Testis (tissue), 3 donors: ENCODE results near the gene CUX1. TPM values are rescaled to one million over a fixed set of nuclear protein-coding genes. Genes with fewer than 3 reads are reported as not detected.

Source experiments
- DNase-seq: peaks from one replicate; pipeline ENCODE4 v3.0.0-alpha.2; 2019
- H3K27ac ChIP-seq, 2 donors: fragments of 200-600 bp; sonication (generic); one replicate each; pipeline ENCODE4 v1.5.1; 2019
- H3K27me3 ChIP-seq: fragments of 200-600 bp; sonication (generic); one replicate; pipeline ENCODE4 v1.5.1; 2019
- H3K36me3 ChIP-seq: fragments of 200-600 bp; sonication (generic); one replicate; pipeline ENCODE4 v1.5.1; 2017; ENCODE audit warnings: low read depth; ENCODE audit errors: missing control alignments
- H3K4me1 ChIP-seq: fragments of 200-600 bp; sonication (generic); one replicate; pipeline ENCODE4 v1.5.1; 2019
- H3K4me3 ChIP-seq, 2 donors: fragments of 200-600 bp; sonication (generic); one replicate each; pipeline ENCODE4 v1.5.1; 2017 to 2019
- H3K9me3 ChIP-seq: fragments of 200-600 bp; sonication (generic); one replicate; pipeline ENCODE4 v1.5.1; 2017
- CTCF ChIP-seq, 3 experiments: fragments of 450-650 bp in 2 of 3; fragments of 200-600 bp in 1 of 3; sonication (generic) in 1 of 3; IDR thresholded peaks; one replicate each; pipeline ENCODE4 v1.5.1; 2016 to 2019; ENCODE audit warnings: antibody characterized with exemption in 3 of 3, mild to moderate bottlenecking in 2 of 3, moderate library complexity in 1 of 3
- POLR2A ChIP-seq: fragments of 450-650 bp; IDR thresholded peaks from one replicate; pipeline ENCODE4 v1.6.1; 2017; ENCODE audit warnings: antibody characterized with exemption, mild to moderate bottlenecking, moderate library complexity
- WGBS, 2 donors: methylation state at CpG; one replicate each; pipeline ENCODE4 v1.1.5; 2018; 5-methylcytosine and 5-hydroxymethylcytosine counted together
- intact Hi-C: fragments of 100-400 bp; cut with DNase I; formaldehyde crosslinking; loops from one replicate; pipeline ENCODE4 v1.15.1; 2023; ENCODE audit warnings: low total_unique reads
- polyA plus RNA-seq: library from polyadenylated mRNA; stranded (reverse); fragments of 350-450 nt; fragmentation: Illumina TruSeq; extraction: RNeasy Lipid Tissue Mini Kit (QIAGEN cat#74804); gene quantifications from one replicate; pipeline ENCODE4 v1.2.3, GENCODE V29; 2014; ENCODE audit warnings: low read depth, low replicate concordance; ENCODE audit not compliant: insufficient read depth
- total RNA-seq, 2 donors: library from RNA; depleted of rRNA; stranded (reverse); fragments of >200 nt; gene quantifications; one replicate each; pipeline ENCODE4 v1.2.3, GENCODE V29; 2016

The CUX1 gene
- total and polyA plus RNA-seq, 3 donors from 2014 or later, result 30.8 to 46.3 (median 43.1) TPM

DNA sequence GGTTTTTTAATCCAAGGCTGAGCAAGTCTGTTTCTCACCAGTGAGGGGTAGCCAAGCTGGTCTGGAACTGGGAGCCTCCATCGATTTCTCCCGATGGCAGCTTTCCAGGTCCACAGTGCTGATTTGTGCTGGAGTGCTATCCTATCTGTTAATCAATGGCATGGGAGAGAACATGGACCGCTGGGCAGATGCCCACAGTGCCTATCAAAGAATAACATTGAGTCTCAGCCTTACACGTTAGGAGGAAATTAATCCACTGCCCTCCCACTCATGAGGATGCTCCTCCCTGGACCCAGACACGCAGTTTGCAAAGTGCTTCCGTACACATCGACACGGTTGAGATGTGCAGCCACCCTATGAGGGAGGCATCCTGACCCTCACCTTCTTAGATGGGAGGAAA is 36.0 kb upstream of the CUX1 start:
- 65 to 86% methylated on average over 8 of the region's 8 CpGs for WGBS, 2 donors
- no peak for DNase-seq
- Histone ChIP-seq H3K27me3 (no peaks in the 10 kb centered on the region), H3K4me1 (peaks cover 13% of the 10 kb centered on the region), H3K36me3 (no peaks in the 10 kb centered on the region), H3K27ac (no peak overlapping the region), H3K4me3 (no peak overlapping the region), H3K9me3 (no peaks in the 10 kb centered on the region)
- TF ChIP-seq POLR2A, result no peak
- no peak for TF ChIP-seq CTCF (IDR thresholded peaks at IDR 0.05)
- intact Hi-C loops, result no loop called here

GRCh38 chr7:101782476-101782875 is 35.0 kb upstream of the CUX1 start:
- Histone ChIP-seq H3K27me3 (no peaks in the 10 kb centered on the region), H3K36me3 (no peaks in the 10 kb centered on the region), H3K27ac (no peak overlapping the region), H3K4me3 (no peak overlapping the region), H3K9me3 (no peaks in the 10 kb centered on the region), H3K4me1 (peaks cover 13% of the 10 kb centered on the region)
- intact Hi-C loops, result no loop called here
- TF ChIP-seq POLR2A (no peak), CTCF (IDR thresholded peaks at IDR 0.05) (no peak)
- no peak for DNase-seq
- 92 to 93% methylated on average over 3 of the region's 3 CpGs for WGBS, 2 donors

DNA sequence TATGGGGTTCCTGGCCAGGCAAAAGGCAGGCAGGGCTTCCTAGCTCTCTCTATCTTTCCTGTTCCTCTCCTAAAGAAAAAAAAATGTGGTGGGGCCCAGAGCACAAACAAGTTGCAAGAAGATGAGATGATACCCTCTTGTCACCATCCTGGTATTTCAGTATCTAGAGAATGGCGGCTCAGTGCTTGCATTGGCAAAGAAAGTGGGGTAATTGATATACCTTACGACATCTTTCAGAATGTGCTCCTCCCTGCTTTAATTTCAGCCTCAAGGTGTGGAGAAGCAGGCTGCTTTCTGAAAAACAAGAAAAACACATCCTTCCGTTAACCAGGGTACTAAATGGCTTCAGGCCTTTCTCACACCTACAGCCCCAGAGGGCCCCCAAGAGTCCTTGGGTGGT is 34.5 kb upstream of the CUX1 start:
- Histone ChIP-seq H3K27ac (no peak overlapping the region), H3K4me1 (peaks cover 13% of the 10 kb centered on the region), H3K27me3 (no peaks in the 10 kb centered on the region), H3K4me3 (no peak overlapping the region), H3K9me3 (no peaks in the 10 kb centered on the region), H3K36me3 (no peaks in the 10 kb centered on the region)
- DNase-seq, result no peak
- WGBS, 2 donors, result 89 to 94% methylated on average over 3 of the region's 3 CpGs
- TF ChIP-seq POLR2A (no peak), CTCF (IDR thresholded peaks at IDR 0.05) (no peak)
- intact Hi-C loops, result no loop called here

DNA sequence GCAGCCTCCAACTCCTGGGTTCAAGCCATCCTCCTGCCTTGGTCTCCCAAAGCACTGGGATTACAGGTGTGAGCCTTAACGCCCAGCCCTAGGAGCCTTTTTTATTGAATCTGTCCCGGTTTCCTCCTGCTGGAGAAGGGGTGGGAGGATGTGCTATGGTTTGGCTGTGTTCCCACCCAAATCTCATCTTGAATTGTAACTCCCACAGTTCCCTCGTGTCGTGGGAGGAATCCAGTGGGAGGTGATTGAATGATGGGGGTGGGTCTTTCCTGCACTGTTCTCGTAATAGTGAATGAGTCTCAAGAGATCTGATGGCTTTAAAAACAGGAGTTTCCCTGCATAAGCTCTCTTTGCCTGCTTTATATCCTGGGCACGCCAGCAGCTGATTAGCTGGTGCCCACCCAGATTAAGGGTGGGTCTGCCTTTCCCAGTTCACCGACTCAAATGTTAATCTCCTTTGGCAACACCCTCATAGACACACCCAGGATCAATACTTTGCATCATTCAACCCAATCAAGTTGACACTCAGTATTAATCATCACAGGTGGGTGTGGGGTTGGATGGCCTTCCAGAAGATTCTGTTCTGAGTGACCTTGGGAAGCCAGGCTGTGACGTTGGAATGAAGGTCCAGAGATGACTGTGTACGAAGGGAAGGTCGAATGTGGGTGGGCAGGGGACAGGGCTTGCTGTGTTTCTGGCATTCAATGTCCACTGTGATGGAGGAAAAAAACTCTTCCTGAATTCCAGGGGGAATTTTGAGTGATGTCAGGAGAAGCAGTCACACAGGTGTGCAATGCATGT is 33.8 kb upstream of the CUX1 start:
- H3K27ac ChIP-seq, result no peak overlapping the region
- no peaks in the 10 kb centered on the region for H3K9me3 ChIP-seq
- no peaks in the 10 kb centered on the region for H3K36me3 ChIP-seq
- TF ChIP-seq CTCF (IDR thresholded peaks at IDR 0.05) (no peak), POLR2A (no peak)
- intact Hi-C loops, result no loop called here
- peaks cover 13% of the 10 kb centered on the region for H3K4me1 ChIP-seq
- peak; percentile 50 for DNase-seq
- no peaks in the 10 kb centered on the region for H3K27me3 ChIP-seq
- H3K4me3 ChIP-seq, result no peak overlapping the region
- 38 to 39% methylated on average over 10 of the region's 10 CpGs for WGBS, 2 donors
